GM18870 (cell line): ENCODE measurements around the gene CAPS2.
"Not testable (repeated sequence)": the region's sequence is repeated elsewhere in the genome, so short reads cannot be mapped to it uniquely, and the experiment has no call there.

Experiments
- ATAC-seq: cut with Tn5 transposase; IDR thresholded peaks from one replicate; pipeline ENCODE4 v1.9.1; 2021; ENCODE audit warnings: moderate library complexity; ENCODE audit not compliant: unreplicated experiment

CAPS2 gene

GRCh38 chr12:75329918-75330826 lies at the start of gene CAPS2:
Gene CAPS2 (minus strand): TSS chr12:75330324. CDS start chr12:75326498, 3,826 bp downstream.
- ATAC-seq, result peak; percentile 79

GRCh38 chr12:75378354-75378753 lies 48.2 kb upstream of the CAPS2 start:
- no peak for ATAC-seq

- ATAC-seq, result no peak
Measured at GRCh38 chr12:75374971-75375370, 44.8 kb upstream of the CAPS2 start.

- peak; percentile 79 for ATAC-seq
Measured at GRCh38 chr12:75366629-75367028, 36.5 kb upstream of the CAPS2 start.

- no peak for ATAC-seq
Measured at GRCh38 chr12:75364919-75365318, 34.8 kb upstream of the CAPS2 start.

- no peak for ATAC-seq
Measured at GRCh38 chr12:75361408-75361807, 31.3 kb upstream of the CAPS2 start.

GRCh38 chr12:75360920-75361319 lies 30.8 kb upstream of the CAPS2 start:
- no peak for ATAC-seq

GRCh38 chr12:75354011-75354410 lies 23.9 kb upstream of the CAPS2 start:
- ATAC-seq, result no peak

GRCh38 chr12:75350413-75350812 lies 20.3 kb upstream of the CAPS2 start:
- ATAC-seq, result no peak

- ATAC-seq, result no peak
Measured at GRCh38 chr12:75349946-75350345, 19.8 kb upstream of the CAPS2 start.

GRCh38 chr12:75346215-75346614 lies 16.1 kb upstream of the CAPS2 start:
- not testable (repeated sequence) for ATAC-seq

- ATAC-seq, result no peak
Measured at GRCh38 chr12:75345531-75345930, 15.4 kb upstream of the CAPS2 start.

GRCh38 chr12:75341873-75342272 lies 11.7 kb upstream of the CAPS2 start:
- no peak for ATAC-seq

GRCh38 chr12:75337905-75338304 lies 7.8 kb upstream of the CAPS2 start:
- ATAC-seq, result peak; percentile 71

- ATAC-seq, result peak; percentile 59
Measured at GRCh38 chr12:75334384-75335030, 4.4 kb upstream of the CAPS2 start, which contains the start of gene GLIPR1L1. Gene GLIPR1L1 (plus strand): TSS chr12:75334670. CDS start chr12:75334729, 59 bp downstream.

- no peak for ATAC-seq
Measured at GRCh38 chr12:75327642-75328041, 2.5 kb downstream of the CAPS2 start.

GRCh38 chr12:75323663-75324062 lies 6.5 kb downstream of the CAPS2 start:
- no peak for ATAC-seq

- ATAC-seq, result no peak
Measured at GRCh38 chr12:75322464-75322863, 7.7 kb downstream of the CAPS2 start.

- ATAC-seq, result no peak
Measured at GRCh38 chr12:75317784-75318183, 12.3 kb downstream of the CAPS2 start.

GRCh38 chr12:75315518-75315917 lies 14.6 kb downstream of the CAPS2 start:
- no peak for ATAC-seq

GRCh38 chr12:75311369-75311768 lies 18.8 kb downstream of the CAPS2 start:
- ATAC-seq, result no peak

GRCh38 chr12:75308279-75308678 lies 21.8 kb downstream of the CAPS2 start:
- no peak for ATAC-seq
